HL-60 (cell line): ENCODE results near the gene FPGS.

Experiments used
- POLR2AphosphoS5 ChIP-seq: IDR thresholded peaks from 2 replicates; pipeline ENCODE4 v1.6.1; 2012; ENCODE audit warnings: low read depth
- TF ChIP-seq, protein P1 (sequence below): IDR thresholded peaks from one replicate; pipeline ENCODE4 v1.5.1; 2011; ENCODE audit warnings: low read length, control low read depth, inconsistent platforms; ENCODE audit not compliant: insufficient read depth

DNA sequence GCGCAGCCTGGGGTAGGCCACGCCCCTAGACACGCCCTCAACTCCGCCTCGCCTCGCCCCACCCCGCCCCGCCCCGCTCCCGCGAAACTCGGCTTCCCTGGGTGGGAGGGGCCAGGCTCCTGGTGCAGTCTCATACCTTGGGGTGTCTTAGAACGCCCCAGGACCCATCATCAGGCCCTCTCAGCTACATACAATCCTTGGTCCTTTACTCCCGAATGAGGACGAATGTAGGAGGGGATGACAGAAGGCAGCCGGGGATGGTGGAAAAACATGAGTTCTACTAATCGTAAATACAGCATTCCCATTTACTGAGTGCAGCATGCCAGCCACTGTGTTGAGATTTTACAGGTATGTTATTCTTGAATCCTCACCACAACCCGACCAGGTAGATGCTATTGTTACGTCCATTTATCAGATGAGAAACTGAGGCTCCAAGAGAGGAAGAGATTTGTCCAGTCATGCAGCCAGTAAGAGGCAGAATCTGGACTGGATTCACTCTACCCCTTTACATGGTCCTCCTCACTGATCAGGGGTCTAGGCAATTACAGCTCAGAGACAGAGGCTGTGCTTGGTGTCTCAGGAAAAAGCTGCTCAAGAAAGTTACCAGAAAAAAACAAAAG is 31.0 kb upstream of the FPGS start:
- TF ChIP-seq, protein P1, sequence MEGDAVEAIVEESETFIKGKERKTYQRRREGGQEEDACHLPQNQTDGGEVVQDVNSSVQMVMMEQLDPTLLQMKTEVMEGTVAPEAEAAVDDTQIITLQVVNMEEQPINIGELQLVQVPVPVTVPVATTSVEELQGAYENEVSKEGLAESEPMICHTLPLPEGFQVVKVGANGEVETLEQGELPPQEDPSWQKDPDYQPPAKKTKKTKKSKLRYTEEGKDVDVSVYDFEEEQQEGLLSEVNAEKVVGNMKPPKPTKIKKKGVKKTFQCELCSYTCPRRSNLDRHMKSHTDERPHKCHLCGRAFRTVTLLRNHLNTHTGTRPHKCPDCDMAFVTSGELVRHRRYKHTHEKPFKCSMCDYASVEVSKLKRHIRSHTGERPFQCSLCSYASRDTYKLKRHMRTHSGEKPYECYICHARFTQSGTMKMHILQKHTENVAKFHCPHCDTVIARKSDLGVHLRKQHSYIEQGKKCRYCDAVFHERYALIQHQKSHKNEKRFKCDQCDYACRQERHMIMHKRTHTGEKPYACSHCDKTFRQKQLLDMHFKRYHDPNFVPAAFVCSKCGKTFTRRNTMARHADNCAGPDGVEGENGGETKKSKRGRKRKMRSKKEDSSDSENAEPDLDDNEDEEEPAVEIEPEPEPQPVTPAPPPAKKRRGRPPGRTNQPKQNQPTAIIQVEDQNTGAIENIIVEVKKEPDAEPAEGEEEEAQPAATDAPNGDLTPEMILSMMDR = no peak
- TF ChIP-seq POLR2AphosphoS5 = no peak
